Measurements from ENCODE around the gene TAS2R50. TPM values are rescaled to one million over a fixed set of nuclear protein-coding genes. Genes with fewer than 3 reads are reported as not detected.

The TAS2R50 gene
- 1.6 and 2.4 TPM in 2 replicates for total RNA-seq

GRCh38 chr12:10986812-10987211, at the start of gene TAS2R50:
TSS of gene TAS2R50 (minus strand) at chr12:10986912. CDS start at chr12:10986860, 52 bp downstream.

GRCh38 chr12:11031307-11031706, 44.6 kb upstream of the TAS2R50 start, which contains the start of gene TAS2R31:
TSS of gene TAS2R31 (minus strand) at chr12:11031407. CDS start at chr12:11031335, 72 bp downstream.

GRCh38 chr12:11022520-11022919, 35.8 kb upstream of the TAS2R50 start, which contains the start of gene TAS2R19:
TSS of gene TAS2R19 (minus strand) at chr12:11022620. CDS start at chr12:11022571, 49 bp downstream.

GRCh38 chr12:10998204-10998603, 11.5 kb upstream of the TAS2R50 start, which contains the start of gene TAS2R20:
TSS of gene TAS2R20 (minus strand) at chr12:10998304. CDS start at chr12:10997875, 429 bp downstream.

GRCh38 chr12:10939163-10939562, 47.5 kb downstream of the TAS2R50 start, which contains the start of gene TAS2R14:
TSS of gene TAS2R14 (minus strand) at chr12:10939263. CDS start at chr12:10939207, 56 bp downstream.

Other genes starting within 250 kb of the TAS2R50 start
- 0.09 TPM in 1 of 2 replicates, not detected in the other for gene TAS2R7, start 184.3 kb downstream of the TAS2R50 start, total RNA-seq
- 0.09 and 0.11 TPM in 2 replicates for gene TAS2R8, start 179.6 kb downstream of the TAS2R50 start, total RNA-seq
- gene TAS2R9, start 176.7 kb downstream of the TAS2R50 start, total RNA-seq, result 0.09 and 0.11 TPM in 2 replicates
- gene TAS2R10, start 160.6 kb downstream of the TAS2R50 start, total RNA-seq, result 0.43 and 0.77 TPM in 2 replicates
- gene PRR4, start 137.4 kb downstream of the TAS2R50 start, total RNA-seq, result 0.17 and 0.22 TPM in 2 replicates
- 7.6 and 10.3 TPM in 2 replicates for gene PRH1, start 102.7 kb downstream of the TAS2R50 start, total RNA-seq
- 0.54 and 1.0 TPM in 2 replicates for gene TAS2R13, start 77.3 kb downstream of the TAS2R50 start, total RNA-seq
- gene PRH2, start 57.7 kb downstream of the TAS2R50 start, total RNA-seq, result 0.09 TPM in 1 of 2 replicates, not detected in the other
- 1.5 and 1.6 TPM in 2 replicates for gene TAS2R14, start 47.6 kb downstream of the TAS2R50 start, total RNA-seq
- gene TAS2R20, start 11.4 kb upstream of the TAS2R50 start, total RNA-seq, result 1.7 and 2.4 TPM in 2 replicates
- gene TAS2R19, start 35.7 kb upstream of the TAS2R50 start, total RNA-seq, result 2.9 and 4.0 TPM in 2 replicates
- 2.7 and 3.1 TPM in 2 replicates for gene TAS2R31, start 44.5 kb upstream of the TAS2R50 start, total RNA-seq
- 1.5 and 1.6 TPM in 2 replicates for gene TAS2R46, start 75.4 kb upstream of the TAS2R50 start, total RNA-seq
- gene TAS2R43, start 105.4 kb upstream of the TAS2R50 start, total RNA-seq, result 0.22 TPM in 1 of 2 replicates, not detected in the other
- 1.6 and 2.7 TPM in 2 replicates for gene TAS2R30, start 147.7 kb upstream of the TAS2R50 start, total RNA-seq
- gene SMIM10L1, start 184.3 kb upstream of the TAS2R50 start, total RNA-seq, result 4.4 and 5.7 TPM in 2 replicates
- not detected in 2 replicates for gene TAS2R42, start 200.0 kb upstream of the TAS2R50 start, total RNA-seq

Data from dermis lymphatic vessel endothelial cell (primary cell).